GM19023 (cell line): Measurements from ENCODE around the gene FAHD1.

Experiments
- ATAC-seq: cut with Tn5 transposase; IDR thresholded peaks from one replicate; pipeline ENCODE4 v1.9.1; 2021; ENCODE audit warnings: mild to moderate bottlenecking, moderate library complexity; ENCODE audit not compliant: unreplicated experiment

FAHD1 gene

GRCh38 chr16:1878256-1878655, 51.2 kb downstream of the FAHD1 start:
- ATAC-seq = no peak
